Left lung (tissue), 10 donors: ENCODE measurements around the gene SDCCAG8. TPM values are rescaled to one million over a fixed set of nuclear protein-coding genes. Genes with fewer than 3 reads are reported as not detected.

Experiments used
- ATAC-seq: fragments of 200-7000 bp; cut with Tn5 transposase; one replicate; pipeline ENCODE4 v1.9.1; 2020; ENCODE audit warnings: moderate library complexity
- DNase-seq, 4 donors: peaks; one replicate each; pipeline ENCODE4 v3.0.0-alpha.2; 2013 to 2020
- H3K27ac ChIP-seq, 2 donors: fragments of 200-600 bp; sonication (generic) in 1 of 2; one replicate each; pipeline versions ENCODE4 v1.5.0 to v1.8.0; 2020 to 2021
- H3K27me3 ChIP-seq, 2 donors: fragments of 200-600 bp; sonication (generic) in 1 of 2; one replicate each; pipeline versions ENCODE4 v1.5.0 to v1.8.0; 2020 to 2021
- H3K36me3 ChIP-seq, 2 donors: fragments of 200-600 bp; sonication (generic) in 1 of 2; one replicate each; pipeline versions ENCODE4 v1.5.0 to v1.8.0; 2020 to 2021
- H3K4me1 ChIP-seq, 2 donors: fragments of 200-600 bp; one replicate each; pipeline ENCODE4 v1.8.0; 2021
- H3K4me3 ChIP-seq, 2 donors: fragments of 200-600 bp; sonication (generic) in 1 of 2; one replicate each; pipeline versions ENCODE4 v1.5.0 to v1.8.0; 2020 to 2021; ENCODE audit warnings: mild to moderate bottlenecking in 1 of 2
- H3K9me3 ChIP-seq, 2 donors: fragments of 200-600 bp; sonication (generic) in 1 of 2; one replicate each; pipeline versions ENCODE4 v1.5.0 to v1.8.0; 2020 to 2021
- intact Hi-C, 2 donors: fragments of 100-400 bp; cut with DNase I; formaldehyde crosslinking; loops; one replicate each; pipeline versions ENCODE4 v1.11.2 to v1.14.2; 2022
- polyA plus RNA-seq, 6 donors: library from polyadenylated mRNA; unstranded; fragments of 120-200 nt; gene quantifications; one replicate each; pipeline ENCODE4 v1.2.1, GENCODE V29; 2013; ENCODE audit not compliant: insufficient read length in 6 of 6
- total RNA-seq, 2 donors: library from RNA; stranded (reverse); fragmentation: NEBNext Ultra II Directional; extraction: Animal tissue kit (Norgen Biotek cat#: 25700); gene quantifications; one replicate each; pipeline ENCODE4 v1.2.1, GENCODE V29; 2021
- TF ChIP-seq, protein P1 (sequence below), 2 donors: fragments of 200-600 bp; sonication (generic) in 1 of 2; IDR thresholded peaks; one replicate each; pipeline versions ENCODE4 v1.5.0 to v1.8.0; 2021; ENCODE audit warnings: antibody characterized with exemption in 2 of 2
- donor health status: DM: no; HTN: yes; CAD: no.
- donor health status: DM: no; HTN: no; CAD: no.

SDCCAG8 gene
- total and polyA plus RNA-seq, 8 donors = 36.6 to 83.7 (median 44.6) TPM

DNA sequence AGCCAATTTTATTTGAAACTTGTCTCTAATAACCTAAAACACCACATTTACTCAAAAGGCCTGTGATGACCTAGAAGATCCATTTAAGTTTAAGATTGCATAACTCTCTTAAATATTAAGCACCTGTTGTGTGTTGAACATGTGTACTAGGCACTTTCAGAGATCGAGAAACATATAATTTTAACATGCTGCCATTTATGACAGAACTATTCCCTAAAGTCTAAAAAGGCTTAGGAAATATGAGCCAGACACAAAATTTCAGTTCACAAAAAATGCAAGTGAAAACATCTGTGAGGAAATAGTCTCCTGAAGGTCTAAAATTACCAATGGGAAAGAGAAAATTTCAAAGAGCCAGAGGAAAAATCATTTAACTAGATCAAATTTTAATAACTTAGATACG lies 38.5 kb upstream of the SDCCAG8 start:
- ATAC-seq (no peak), DNase-seq (no peak)
- TF ChIP-seq, protein P1, sequence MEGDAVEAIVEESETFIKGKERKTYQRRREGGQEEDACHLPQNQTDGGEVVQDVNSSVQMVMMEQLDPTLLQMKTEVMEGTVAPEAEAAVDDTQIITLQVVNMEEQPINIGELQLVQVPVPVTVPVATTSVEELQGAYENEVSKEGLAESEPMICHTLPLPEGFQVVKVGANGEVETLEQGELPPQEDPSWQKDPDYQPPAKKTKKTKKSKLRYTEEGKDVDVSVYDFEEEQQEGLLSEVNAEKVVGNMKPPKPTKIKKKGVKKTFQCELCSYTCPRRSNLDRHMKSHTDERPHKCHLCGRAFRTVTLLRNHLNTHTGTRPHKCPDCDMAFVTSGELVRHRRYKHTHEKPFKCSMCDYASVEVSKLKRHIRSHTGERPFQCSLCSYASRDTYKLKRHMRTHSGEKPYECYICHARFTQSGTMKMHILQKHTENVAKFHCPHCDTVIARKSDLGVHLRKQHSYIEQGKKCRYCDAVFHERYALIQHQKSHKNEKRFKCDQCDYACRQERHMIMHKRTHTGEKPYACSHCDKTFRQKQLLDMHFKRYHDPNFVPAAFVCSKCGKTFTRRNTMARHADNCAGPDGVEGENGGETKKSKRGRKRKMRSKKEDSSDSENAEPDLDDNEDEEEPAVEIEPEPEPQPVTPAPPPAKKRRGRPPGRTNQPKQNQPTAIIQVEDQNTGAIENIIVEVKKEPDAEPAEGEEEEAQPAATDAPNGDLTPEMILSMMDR (IDR thresholded peaks at IDR 0.05) = no peak
- Histone ChIP-seq H3K27me3 (no peaks in the 10 kb centered on the region), H3K27ac (no peak overlapping the region), H3K4me1 (peaks cover 6 to 14% of the 10 kb centered on the region in 2 donors), H3K4me3 (no peak overlapping the region), H3K9me3 (no peaks in the 10 kb centered on the region), H3K36me3 (peaks cover 0 to 40% of the 10 kb centered on the region in 2 donors)
- intact Hi-C loops = no loop called here

DNA sequence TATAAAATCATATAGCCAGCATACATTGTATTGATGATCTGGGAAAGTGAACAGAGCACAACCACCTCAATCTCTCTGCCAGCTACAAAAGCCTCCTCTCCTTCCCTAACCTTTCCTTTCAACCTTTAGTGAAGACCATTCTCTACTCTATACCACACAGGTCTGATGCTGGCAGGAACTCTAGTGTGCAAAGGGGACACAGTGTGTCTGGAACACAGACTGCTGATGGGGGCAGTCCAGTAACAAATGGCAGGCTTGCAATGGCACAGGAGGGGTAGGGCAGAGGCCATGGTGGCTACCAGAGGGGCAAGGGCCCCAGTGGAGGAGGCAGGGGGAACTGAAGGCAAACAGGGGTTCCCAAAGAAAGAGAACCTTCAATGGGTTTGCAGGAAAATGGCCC lies 37.8 kb upstream of the SDCCAG8 start:
- no peak overlapping the region for H3K27ac ChIP-seq
- intact Hi-C loops = no loop called here
- ATAC-seq (no peak), DNase-seq (no peak)
- peaks cover under 1 to 8% of the 10 kb centered on the region in 2 donors for H3K4me1 ChIP-seq
- no peaks in the 10 kb centered on the region for H3K9me3 ChIP-seq
- TF ChIP-seq, protein P1 (IDR thresholded peaks at IDR 0.05) = no peak
- H3K36me3 ChIP-seq = peaks cover 0 to 47% of the 10 kb centered on the region in 2 donors
- H3K27me3 ChIP-seq = no peaks in the 10 kb centered on the region
- H3K4me3 ChIP-seq = no peak overlapping the region

DNA sequence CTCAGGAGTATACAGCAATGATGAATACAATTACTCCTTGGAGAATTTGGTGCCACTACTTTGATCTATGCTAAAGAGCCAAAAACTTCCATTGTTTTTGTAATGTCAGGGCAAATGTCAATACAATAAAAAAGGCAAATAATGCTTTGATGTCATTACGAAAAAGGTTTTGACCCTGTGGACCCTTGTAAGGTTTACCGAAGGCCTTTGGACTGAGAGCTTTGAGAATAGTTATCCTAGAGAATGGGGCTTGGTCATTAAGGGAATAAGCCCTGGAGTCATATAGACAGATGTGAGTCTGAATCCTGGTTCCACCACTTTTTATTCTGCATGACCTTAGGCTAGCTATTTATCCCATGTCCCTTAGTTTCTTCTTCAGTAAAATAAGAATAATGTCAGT lies 28.2 kb upstream of the SDCCAG8 start:
- Histone ChIP-seq H3K9me3 (peaks cover 5 to 35% of the 10 kb centered on the region in 2 donors), H3K27me3 (no peaks in the 10 kb centered on the region), H3K36me3 (peaks cover 0 to 38% of the 10 kb centered on the region in 2 donors), H3K4me3 (no peak overlapping the region), H3K4me1 (no peaks in the 10 kb centered on the region), H3K27ac (no peak overlapping the region)
- no peak for DNase-seq
- no peak for ATAC-seq
- intact Hi-C loops = no loop called here
- TF ChIP-seq, protein P1 (IDR thresholded peaks at IDR 0.05) = no peak

DNA sequence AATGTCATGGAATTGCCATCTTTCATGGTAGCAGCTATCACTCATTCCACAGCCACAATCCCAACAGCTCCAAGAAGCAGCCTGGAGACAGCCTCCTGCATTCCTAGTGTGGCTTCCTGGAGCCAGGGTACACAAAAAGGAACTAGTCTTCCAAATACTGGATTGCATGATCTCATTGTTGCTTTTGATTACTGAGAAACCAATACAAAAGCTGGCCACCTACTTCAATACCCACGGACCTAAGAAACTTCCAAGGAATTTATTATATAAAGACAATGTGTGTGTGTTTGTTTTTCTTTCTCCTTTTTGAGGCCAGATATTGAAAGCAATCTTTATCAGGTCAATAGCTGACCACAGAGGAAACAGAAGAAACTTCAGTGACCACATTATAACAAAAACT lies 26.3 kb upstream of the SDCCAG8 start:
- no peak for DNase-seq
- Histone ChIP-seq H3K27me3 (no peaks in the 10 kb centered on the region), H3K36me3 (peaks cover 0 to 20% of the 10 kb centered on the region in 2 donors), H3K27ac (no peak overlapping the region), H3K4me3 (no peak overlapping the region), H3K9me3 (peaks cover 5 to 37% of the 10 kb centered on the region in 2 donors), H3K4me1 (no peaks in the 10 kb centered on the region)
- ATAC-seq = no peak
- TF ChIP-seq, protein P1 (IDR thresholded peaks at IDR 0.05) = no peak
- intact Hi-C loops = no loop called here

DNA sequence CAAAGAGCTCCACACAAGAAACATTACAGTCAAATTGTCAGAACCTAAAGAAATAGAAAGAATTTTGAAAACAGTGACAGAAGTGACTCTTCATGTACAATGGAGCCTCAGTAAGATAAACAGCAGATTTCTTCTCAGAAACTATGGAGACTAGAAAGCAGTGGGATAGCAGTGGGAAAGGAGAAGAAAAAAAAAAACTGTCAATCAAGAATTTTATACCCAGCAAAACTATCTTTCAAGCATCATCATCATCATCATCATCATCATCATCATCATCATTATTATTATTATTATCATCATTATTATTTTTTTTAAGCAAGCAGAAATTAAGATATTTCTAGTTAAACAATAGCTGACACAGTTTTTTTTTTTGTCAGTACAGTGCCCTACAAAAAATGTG lies 24.9 kb upstream of the SDCCAG8 start:
- DNase-seq = no peak
- TF ChIP-seq, protein P1 (IDR thresholded peaks at IDR 0.05) = no peak
- ATAC-seq = no peak

More for the DNA sequence above, 24.9 kb upstream of the SDCCAG8 start:
- Histone ChIP-seq H3K27ac (no peak overlapping the region), H3K27me3 (no peaks in the 10 kb centered on the region), H3K36me3 (peaks cover 0 to 13% of the 10 kb centered on the region in 2 donors), H3K4me1 (peaks cover 6 to 9% of the 10 kb centered on the region in 2 donors), H3K4me3 (no peak overlapping the region), H3K9me3 (peaks cover 5 to 37% of the 10 kb centered on the region in 2 donors)
- intact Hi-C loops = no loop called here
